NT2/D1 (cell line): ENCODE measurements around the gene WTAP.

Source experiments
- DNase-seq: peaks from one replicate; pipeline ENCODE4 v3.0.0-alpha.2; 2011; ENCODE audit warnings: low read depth, low spot score
- H3K27me3 ChIP-seq: 2 replicates; pipeline ENCODE4 v1.6.0; 2011; ENCODE audit warnings: mild to moderate bottlenecking; ENCODE audit not compliant: insufficient read length, insufficient read depth
- H3K36me3 ChIP-seq: 2 replicates; pipeline ENCODE4 v1.6.1; 2011; ENCODE audit warnings: mild to moderate bottlenecking, low read length, mixed read lengths; ENCODE audit not compliant: insufficient read depth, insufficient read length
- H3K4me1 ChIP-seq: 2 replicates; pipeline ENCODE4 v1.5.1; 2011; ENCODE audit not compliant: insufficient read depth, insufficient read length
- H3K4me3 ChIP-seq: 2 replicates; pipeline ENCODE4 v1.5.1; 2011; ENCODE audit warnings: low read depth; ENCODE audit not compliant: insufficient read length
- H3K9ac ChIP-seq: 2 replicates; pipeline ENCODE4 v1.6.0; 2011; ENCODE audit warnings: low read depth; ENCODE audit not compliant: insufficient read length
- H3K9me3 ChIP-seq: 2 replicates; pipeline ENCODE4 v1.5.1; 2011; ENCODE audit warnings: mild to moderate bottlenecking, low read length; ENCODE audit not compliant: insufficient read depth
- SUZ12 ChIP-seq: IDR thresholded peaks from 2 replicates; pipeline ENCODE4 v1.6.1; 2011; ENCODE audit not compliant: insufficient read length, insufficient read depth; ENCODE audit errors: extremely low read depth
- YY1 ChIP-seq: IDR thresholded peaks from 2 replicates; pipeline ENCODE4 v1.6.1; 2011; ENCODE audit not compliant: insufficient read length, insufficient read depth
- ZNF274 ChIP-seq: IDR thresholded peaks from 2 replicates; pipeline ENCODE4 v1.6.1; 2011; ENCODE audit warnings: mild to moderate bottlenecking, low read depth, low read length

The WTAP gene

GRCh38 chr6:159777240-159777904 lies 50.1 kb downstream of the WTAP start:
- Histone ChIP-seq H3K36me3 (peaks cover 82% of the 10 kb centered on the region), H3K27me3 (no peaks in the 10 kb centered on the region), H3K4me1 (no peaks in the 10 kb centered on the region), H3K9ac (no peak overlapping the region), H3K9me3 (no peaks in the 10 kb centered on the region), H3K4me3 (no peak overlapping the region)
- TF ChIP-seq ZNF274 (no peak), YY1 (no peak), SUZ12 (no peak)
- no peak for DNase-seq

- Histone ChIP-seq H3K27me3 (no peaks in the 10 kb centered on the region), H3K4me1 (no peaks in the 10 kb centered on the region), H3K36me3 (peaks cover 84% of the 10 kb centered on the region), H3K4me3 (no peak overlapping the region), H3K9me3 (no peaks in the 10 kb centered on the region), H3K9ac (no peak overlapping the region)
- TF ChIP-seq YY1 = no peak
- no peak for TF ChIP-seq SUZ12
- no peak for TF ChIP-seq ZNF274
- no peak for DNase-seq
Measured at GRCh38 chr6:159778131-159778530, 50.8 kb downstream of the WTAP start.

- Histone ChIP-seq H3K4me3 (no peak overlapping the region), H3K9me3 (no peaks in the 10 kb centered on the region), H3K27me3 (no peaks in the 10 kb centered on the region), H3K4me1 (no peaks in the 10 kb centered on the region), H3K9ac (no peak overlapping the region), H3K36me3 (peaks cover 89% of the 10 kb centered on the region)
- no peak for DNase-seq
- TF ChIP-seq YY1 = no peak
- TF ChIP-seq ZNF274 = no peak
- no peak for TF ChIP-seq SUZ12
Measured at GRCh38 chr6:159778542-159779103, 51.3 kb downstream of the WTAP start.

- no peaks in the 10 kb centered on the region for H3K9me3 ChIP-seq
- peaks cover 78% of the 10 kb centered on the region for H3K36me3 ChIP-seq
- peak overlapping the region; percentile 94 for H3K4me3 ChIP-seq
- no peaks in the 10 kb centered on the region for H3K4me1 ChIP-seq
- TF ChIP-seq SUZ12 = no peak
- no peak for TF ChIP-seq ZNF274
- no peak for DNase-seq
- peak overlapping the region; percentile 99 for H3K9ac ChIP-seq
- no peaks in the 10 kb centered on the region for H3K27me3 ChIP-seq
Measured at GRCh38 chr6:159788276-159788675, 61.0 kb downstream of the WTAP start.

- no peak for DNase-seq
- peaks cover 75% of the 10 kb centered on the region for H3K36me3 ChIP-seq
Measured at GRCh38 chr6:159788753-159789376, 61.6 kb downstream of the WTAP start.

GRCh38 chr6:159789377-159790148 lies 62.3 kb downstream of the WTAP start, which contains the start of gene TCP1:
TCP1 (minus strand) TSS chr6:159789602; CDS start chr6:159789468, 134 bp downstream.
- peaks cover 76% of the 10 kb centered on the region for H3K36me3 ChIP-seq

More at GRCh38 chr6:159788753-159789376, 61.6 kb downstream of the WTAP start:
- no peaks in the 10 kb centered on the region for H3K4me1 ChIP-seq
- TF ChIP-seq YY1 (no peak), ZNF274 (no peak), SUZ12 (no peak)
- H3K9me3 ChIP-seq = no peaks in the 10 kb centered on the region
- H3K27me3 ChIP-seq = no peaks in the 10 kb centered on the region
- peak overlapping the region; percentile 94 for H3K4me3 ChIP-seq
- H3K9ac ChIP-seq = peak overlapping the region; percentile 99

More at GRCh38 chr6:159789377-159790148, 62.3 kb downstream of the WTAP start, which contains the start of gene TCP1:
- H3K4me1 ChIP-seq = no peaks in the 10 kb centered on the region
- peak within 1 kb of the TSS; percentile 94 for H3K4me3 ChIP-seq
- H3K27me3 ChIP-seq = no peaks in the 10 kb centered on the region
- no peaks in the 10 kb centered on the region for H3K9me3 ChIP-seq
- TF ChIP-seq YY1 (no peak), SUZ12 (no peak), ZNF274 (no peak)
- peak; percentile 96 for DNase-seq
- peak within 1 kb of the TSS; percentile 99 for H3K9ac ChIP-seq
